SK-N-SH (cell line): ENCODE measurements around the gene PCGF3. TPM values are rescaled to one million over a fixed set of nuclear protein-coding genes. Genes with fewer than 3 reads are reported as not detected.

ENCODE experiments used
- CTCF ChIA-PET: fragments of 300-600, 350-600 bp; formaldehyde crosslinking; extraction: SDS; loops from one replicate; lab custom pipeline; 2021; lab: Yijun Ruan, JAX
- POLR2A ChIA-PET: fragments of 350-600 bp; sonication (Branson Sonifier 250); formaldehyde crosslinking; extraction: SDS; loops from one replicate; lab custom pipeline; 2020; ENCODE audit warnings: antibody characterized with exemption, inconsistent platforms; lab: Yijun Ruan, JAX
- DNase-seq: peaks from one replicate; pipeline ENCODE4 v3.0.0; 2012
- H2AFZ ChIP-seq: fragments of 200-600 bp; sonication (generic); 2 replicates; pipeline ENCODE4 v1.8.1; 2016; ENCODE audit warnings: antibody characterized with exemption, mild to moderate bottlenecking, low read depth
- H3F3A ChIP-seq: fragments of 200-600 bp; sonication (generic); replicated peaks from 2 replicates; pipeline ENCODE3; 2016; ENCODE audit warnings: antibody characterized with exemption, mild to moderate bottlenecking; ENCODE audit not compliant: insufficient read depth
- H3K27ac ChIP-seq, 2 experiments: fragments of 200-500 bp in 1 of 2; fragments of 200-600 bp in 1 of 2; sonication (Bioruptor generic) in 1 of 2; sonication (generic), shearing (Covaris generic) in 1 of 2; 2 replicates each; pipeline versions ENCODE4 v1.5.1 to v1.6.1; 2014 to 2016; ENCODE audit warnings: low read depth in 2 of 2, inconsistent platforms in 1 of 2, low read length in 1 of 2, mild to moderate bottlenecking in 1 of 2, mixed read lengths in 1 of 2
- H3K27me3 ChIP-seq: fragments of 200-600 bp; sonication (generic), shearing (Covaris generic); 2 replicates; pipeline ENCODE4 v1.6.1; 2016; ENCODE audit warnings: mixed run types; ENCODE audit not compliant: insufficient read depth
- H3K36me3 ChIP-seq, 2 experiments: fragments of 200-500 bp in 1 of 2; fragments of 200-600 bp in 1 of 2; sonication (Bioruptor generic) in 1 of 2; sonication (generic) in 1 of 2; replicated peaks in 1 of 2; 2 replicates each; pipeline versions ENCODE3 to v1.5.1; 2014 to 2016; ENCODE audit warnings: low read length in 1 of 2, mild to moderate bottlenecking in 1 of 2; ENCODE audit not compliant: insufficient read depth in 2 of 2, control insufficient read depth in 1 of 2
- H3K4me1 ChIP-seq, 2 experiments: fragments of 200-500 bp in 1 of 2; fragments of 200-600 bp in 1 of 2; sonication (Bioruptor generic) in 1 of 2; sonication (generic), shearing (Covaris generic) in 1 of 2; 2 replicates each; pipeline versions ENCODE4 v1.5.1 to v1.6.1; 2014 to 2016; ENCODE audit warnings: low read depth in 1 of 2, low read length in 1 of 2, mixed run types in 1 of 2; ENCODE audit not compliant: insufficient read depth in 2 of 2, control insufficient read depth in 1 of 2
- H3K4me2 ChIP-seq: fragments of 200-600 bp; sonication (generic), shearing (Covaris generic); 2 replicates; pipeline ENCODE4 v1.6.1; 2017; ENCODE audit warnings: mixed run types
- H3K4me3 ChIP-seq, 2 experiments: fragments of 200-500 bp in 1 of 2; fragments of 200-600 bp in 1 of 2; sonication (Bioruptor generic) in 1 of 2; sonication (generic), shearing (Covaris generic) in 1 of 2; 2 replicates each; pipeline versions ENCODE4 v1.5.1 to v1.8.1; 2014 to 2016; ENCODE audit warnings: low read depth in 2 of 2, inconsistent platforms in 1 of 2, low read length in 1 of 2, mild to moderate bottlenecking in 1 of 2, mixed read lengths in 1 of 2, moderate library complexity in 1 of 2
- H3K79me2 ChIP-seq: fragments of 200-600 bp; sonication (generic); 2 replicates; pipeline ENCODE4 v1.8.1; 2017; ENCODE audit warnings: mild to moderate bottlenecking; ENCODE audit not compliant: insufficient read depth
- H3K9ac ChIP-seq: fragments of 200-600 bp; sonication (generic); 2 replicates; pipeline ENCODE4 v1.6.1; 2017; ENCODE audit warnings: mixed run types
- H3K9me2 ChIP-seq: fragments of 200-600 bp; sonication (generic); 2 replicates; pipeline ENCODE4 v1.6.1; 2017; ENCODE audit warnings: mixed run types
- H3K9me3 ChIP-seq: fragments of 200-600 bp; sonication (generic); 2 replicates; pipeline ENCODE4 v1.6.1; 2017; ENCODE audit warnings: mixed run types, mild to moderate bottlenecking, moderate library complexity
- H4K20me1 ChIP-seq: fragments of 200-600 bp; sonication (generic); 2 replicates; pipeline ENCODE4 v1.6.1; 2017; ENCODE audit warnings: mild to moderate bottlenecking, mixed run types; ENCODE audit not compliant: insufficient read depth
- CTCF ChIP-seq: fragments of 200-600 bp; sonication (generic); IDR thresholded peaks from 2 replicates; pipeline ENCODE4 v1.6.1; 2017; ENCODE audit warnings: antibody characterized with exemption, mild to moderate bottlenecking, moderate library complexity
- ELF1 ChIP-seq: IDR thresholded peaks from 2 replicates; pipeline ENCODE4 v1.4.0; 2012
- FOSL2 ChIP-seq: IDR thresholded peaks from 2 replicates; pipeline ENCODE4 v1.4.0; 2012; ENCODE audit warnings: low read depth, mild to moderate bottlenecking, moderate library complexity, borderline replicate concordance
- FOXJ3 ChIP-seq: sonication (generic); formaldehyde crosslinking; IDR thresholded peaks from 2 replicates; pipeline ENCODE4 v1.5.1; 2020; ENCODE audit warnings: mild to moderate bottlenecking, missing genetic modification reagents
- GABPA ChIP-seq: IDR thresholded peaks from 2 replicates; pipeline ENCODE4 v1.4.0; 2012; ENCODE audit warnings: low read depth, mild to moderate bottlenecking
- JUND ChIP-seq: IDR thresholded peaks from 2 replicates; pipeline ENCODE4 v1.4.0; 2012
- MAX ChIP-seq: IDR thresholded peaks from 2 replicates; pipeline ENCODE4 v1.4.0; 2012; ENCODE audit warnings: low read depth
- MEF2A ChIP-seq: IDR thresholded peaks from 2 replicates; pipeline ENCODE4 v1.4.0; 2012; ENCODE audit warnings: low read depth, borderline replicate concordance
- MXI1 ChIP-seq: IDR thresholded peaks from 2 replicates; pipeline ENCODE4 v1.6.1; 2012; ENCODE audit warnings: mild to moderate bottlenecking, low read depth, low read length, improper control_type of control experiment
- NRF1 ChIP-seq: IDR thresholded peaks from 2 replicates; pipeline ENCODE4 v1.6.1; 2012; ENCODE audit warnings: low read depth, mild to moderate bottlenecking, low read length
- POLR2AphosphoS5 ChIP-seq: IDR thresholded peaks from 2 replicates; pipeline ENCODE4 v1.6.1; 2012; ENCODE audit warnings: low read depth, low read length
- RAD21 ChIP-seq: IDR thresholded peaks from 2 replicates; pipeline ENCODE4 v1.6.1; 2012; ENCODE audit warnings: mild to moderate bottlenecking, low read length
- REST ChIP-seq: IDR thresholded peaks from 2 replicates; pipeline ENCODE4 v1.6.1; 2012; ENCODE audit warnings: mild to moderate bottlenecking, low read depth, low read length, moderate library complexity
- RFX5 ChIP-seq: IDR thresholded peaks from 2 replicates; pipeline ENCODE4 v1.6.1; 2012; ENCODE audit warnings: mild to moderate bottlenecking, improper control_type of control experiment, low read length
- RXRA ChIP-seq: IDR thresholded peaks from 2 replicates; pipeline ENCODE4 v1.4.0; 2012; ENCODE audit warnings: low read depth, mild to moderate bottlenecking, borderline replicate concordance
- SIN3A ChIP-seq: IDR thresholded peaks from 2 replicates; pipeline ENCODE4 v1.6.1; 2012; ENCODE audit warnings: low read depth, mild to moderate bottlenecking, low read length, moderate library complexity, borderline replicate concordance
- SMC3 ChIP-seq: IDR thresholded peaks from 2 replicates; pipeline ENCODE4 v1.6.1; 2012; ENCODE audit warnings: low read depth, low read length, improper control_type of control experiment
- TAF1 ChIP-seq: IDR thresholded peaks from 2 replicates; pipeline ENCODE4 v1.6.1; 2012; ENCODE audit warnings: low read depth, mild to moderate bottlenecking, low read length, moderate library complexity, borderline replicate concordance
- TCF12 ChIP-seq: IDR thresholded peaks from 2 replicates; pipeline ENCODE4 v1.4.0; 2012
- TEAD4 ChIP-seq: IDR thresholded peaks from 2 replicates; pipeline ENCODE4 v1.4.0; 2012; ENCODE audit warnings: mild to moderate bottlenecking, borderline replicate concordance; ENCODE audit not compliant: insufficient read depth
- USF1 ChIP-seq: IDR thresholded peaks from 2 replicates; pipeline ENCODE4 v1.4.0; 2012; ENCODE audit warnings: low read depth, borderline replicate concordance
- WGBS: methylation state at CpG from one replicate; pipeline ENCODE4 v1.1.6; 2017; ENCODE audit warnings: low lambda C conversion rate; 5-methylcytosine and 5-hydroxymethylcytosine counted together
- polyA plus RNA-seq, 3 experiments: library from polyadenylated mRNA; depleted of rRNA; stranded (reverse); fragments of >200 nt; gene quantifications; 2 replicates each; pipeline ENCODE4 v1.2.3, GENCODE V29; 2012

PCGF3 gene
- polyA plus RNA-seq, 1 of the 3 experiments (the other 2 are of a cell fraction), result 44.8 TPM

GRCh38 chr4:813900-814299 lies 108.3 kb downstream of the PCGF3 start (continued):
- TF ChIP-seq CTCF, result no peak
- TF ChIP-seq ELF1, result no peak

- WGBS, result 66% methylated on average over 14 of the region's 14 CpGs
- Histone ChIP-seq H3K4me3 (no peak overlapping the region), H3K36me3 (no peaks in the 10 kb centered on the region), H3K4me2 (no peak overlapping the region), H3F3A (no peaks in the 10 kb centered on the region), H3K79me2 (no peaks in the 10 kb centered on the region), H4K20me1 (no peaks in the 10 kb centered on the region), H3K9me3 (no peaks in the 10 kb centered on the region), H3K27me3 (no peaks in the 10 kb centered on the region; the same call in 1 of the 2 replicates), H3K27ac (no peak overlapping the region), H3K9me2 (no peaks in the 10 kb centered on the region), H3K4me1 (no peaks in the 10 kb centered on the region), H3K9ac (no peak overlapping the region), H2AFZ (no peak overlapping the region)
- TF ChIP-seq RXRA (no peak), RFX5 (no peak), TAF1 (no peak)
- DNase-seq, result no peak
- CTCF ChIA-PET, result no interaction called here
- POLR2A ChIA-PET, result no interaction called here
These were observed 108.7 kb downstream of the PCGF3 start for GRCh38 chr4:814312-814850.

- no peak overlapping the region for H3K9ac ChIP-seq
- H3K79me2 ChIP-seq, result no peaks in the 10 kb centered on the region
- H4K20me1 ChIP-seq, result no peaks in the 10 kb centered on the region
- no peaks in the 10 kb centered on the region for H3K4me1 ChIP-seq
- WGBS, result 42% methylated on average over 11 of the region's 11 CpGs
- CTCF ChIA-PET, result no interaction called here
- TF ChIP-seq POLR2AphosphoS5 (no peak), MEF2A (no peak), JUND (no peak), SIN3A (no peak), MAX (no peak), RFX5 (no peak), FOSL2 (no peak), REST (no peak), TCF12 (no peak), ELF1 (no peak), USF1 (no peak), MXI1 (no peak), NRF1 (no peak), FOXJ3 (CRISPR knock-in tag) (no peak), RAD21 (no peak), GABPA (no peak), TEAD4 (no peak), SMC3 (no peak)
- H3K9me2 ChIP-seq, result no peaks in the 10 kb centered on the region
- no peak overlapping the region for H2AFZ ChIP-seq
- no peaks in the 10 kb centered on the region for H3K9me3 ChIP-seq
- H3K4me2 ChIP-seq, result no peak overlapping the region
- no peak overlapping the region for H3K27ac ChIP-seq
- H3K27me3 ChIP-seq, result no peaks in the 10 kb centered on the region; the same call in 1 of the 2 replicates
- H3F3A ChIP-seq, result no peaks in the 10 kb centered on the region
- DNase-seq, result no peak
- no peaks in the 10 kb centered on the region for H3K36me3 ChIP-seq
- POLR2A ChIA-PET, result no interaction called here
- H3K4me3 ChIP-seq, result no peak overlapping the region
These were observed 110.0 kb downstream of the PCGF3 start for GRCh38 chr4:815464-816146.
